Upper lobe of right lung (tissue), 1 donor: ENCODE measurements around the gene KAT8. TPM values are rescaled to one million over a fixed set of nuclear protein-coding genes. Genes with fewer than 3 reads are reported as not detected.
A peak's percentile ranks its signal among the peaks of the same experiment; 100 is the strongest.
"Not testable (repeated sequence)": the region's sequence is repeated elsewhere in the genome, so short reads cannot be mapped to it uniquely, and the experiment has no call there.

Source experiments
- ATAC-seq: fragments of 200-7000 bp; cut with Tn5 transposase; one replicate; pipeline ENCODE4 v1.9.1; 2020; ENCODE audit warnings: mild to moderate bottlenecking, moderate library complexity
- DNase-seq: peaks from one replicate; pipeline ENCODE4 v3.0.0-alpha.2; 2020
- H3K27ac ChIP-seq: fragments of 200-600 bp; one replicate; pipeline ENCODE4 v1.8.0; 2022
- H3K27me3 ChIP-seq: fragments of 200-600 bp; one replicate; pipeline ENCODE4 v1.8.0; 2022; ENCODE audit warnings: mild to moderate bottlenecking
- H3K36me3 ChIP-seq: fragments of 200-600 bp; one replicate; pipeline ENCODE4 v1.8.0; 2022
- H3K4me1 ChIP-seq: fragments of 200-600 bp; one replicate; pipeline ENCODE4 v1.8.0; 2022
- H3K4me3 ChIP-seq: fragments of 200-600 bp; one replicate; pipeline ENCODE4 v1.8.0; 2022; ENCODE audit warnings: mild to moderate bottlenecking
- H3K9me3 ChIP-seq: fragments of 200-600 bp; one replicate; pipeline ENCODE4 v1.8.0; 2022
- intact Hi-C: fragments of 100-400 bp; cut with DNase I; formaldehyde crosslinking; loops from one replicate; pipeline ENCODE4 v1.11.0; 2022
- total RNA-seq: library from RNA; stranded (reverse); fragmentation: NEBNext Ultra II Directional; extraction: Animal tissue kit (Norgen Biotek cat#: 25700); gene quantifications from one replicate; pipeline ENCODE4 v1.2.1, GENCODE V29; 2021
- TF ChIP-seq, protein P1 (sequence below): fragments of 200-600 bp; IDR thresholded peaks from one replicate; pipeline ENCODE4 v1.8.0; 2022; ENCODE audit warnings: antibody characterized with exemption
- donor health status: DM: no; HTN: yes; CAD: no; lungs with severe emphysema.

The KAT8 gene
- total RNA-seq, 1 donor from 2014 or later: 80.4 TPM

DNA sequence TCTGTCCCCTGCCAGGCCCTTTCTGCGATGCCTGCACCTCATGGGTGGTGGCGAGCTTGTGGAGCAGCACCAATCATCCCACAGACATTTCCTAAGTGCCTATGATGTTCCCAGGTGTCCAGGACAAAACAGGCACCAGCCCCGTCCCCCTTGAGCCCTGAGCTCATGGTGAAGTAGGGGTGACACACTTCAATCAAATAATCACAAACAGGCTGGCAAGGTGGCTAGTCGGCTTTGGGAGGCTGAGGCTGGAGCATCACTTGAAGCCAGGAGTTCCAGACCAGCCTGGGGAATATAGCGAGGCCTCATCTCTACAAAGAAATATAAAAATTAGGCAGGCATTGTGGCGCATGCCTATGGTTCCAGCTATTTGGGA is 18.8 kb downstream of the KAT8 start:
- Histone ChIP-seq H3K27ac (no peak overlapping the region), H3K9me3 (no peaks in the 10 kb centered on the region), H3K27me3 (no peaks in the 10 kb centered on the region), H3K4me3 (no peak overlapping the region), H3K4me1 (peaks cover 20% of the 10 kb centered on the region), H3K36me3 (peaks cover 8% of the 10 kb centered on the region)
- TF ChIP-seq, protein P1, sequence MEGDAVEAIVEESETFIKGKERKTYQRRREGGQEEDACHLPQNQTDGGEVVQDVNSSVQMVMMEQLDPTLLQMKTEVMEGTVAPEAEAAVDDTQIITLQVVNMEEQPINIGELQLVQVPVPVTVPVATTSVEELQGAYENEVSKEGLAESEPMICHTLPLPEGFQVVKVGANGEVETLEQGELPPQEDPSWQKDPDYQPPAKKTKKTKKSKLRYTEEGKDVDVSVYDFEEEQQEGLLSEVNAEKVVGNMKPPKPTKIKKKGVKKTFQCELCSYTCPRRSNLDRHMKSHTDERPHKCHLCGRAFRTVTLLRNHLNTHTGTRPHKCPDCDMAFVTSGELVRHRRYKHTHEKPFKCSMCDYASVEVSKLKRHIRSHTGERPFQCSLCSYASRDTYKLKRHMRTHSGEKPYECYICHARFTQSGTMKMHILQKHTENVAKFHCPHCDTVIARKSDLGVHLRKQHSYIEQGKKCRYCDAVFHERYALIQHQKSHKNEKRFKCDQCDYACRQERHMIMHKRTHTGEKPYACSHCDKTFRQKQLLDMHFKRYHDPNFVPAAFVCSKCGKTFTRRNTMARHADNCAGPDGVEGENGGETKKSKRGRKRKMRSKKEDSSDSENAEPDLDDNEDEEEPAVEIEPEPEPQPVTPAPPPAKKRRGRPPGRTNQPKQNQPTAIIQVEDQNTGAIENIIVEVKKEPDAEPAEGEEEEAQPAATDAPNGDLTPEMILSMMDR: no peak
- intact Hi-C loops: no loop called here
- ATAC-seq (no peak), DNase-seq (no peak)

DNA sequence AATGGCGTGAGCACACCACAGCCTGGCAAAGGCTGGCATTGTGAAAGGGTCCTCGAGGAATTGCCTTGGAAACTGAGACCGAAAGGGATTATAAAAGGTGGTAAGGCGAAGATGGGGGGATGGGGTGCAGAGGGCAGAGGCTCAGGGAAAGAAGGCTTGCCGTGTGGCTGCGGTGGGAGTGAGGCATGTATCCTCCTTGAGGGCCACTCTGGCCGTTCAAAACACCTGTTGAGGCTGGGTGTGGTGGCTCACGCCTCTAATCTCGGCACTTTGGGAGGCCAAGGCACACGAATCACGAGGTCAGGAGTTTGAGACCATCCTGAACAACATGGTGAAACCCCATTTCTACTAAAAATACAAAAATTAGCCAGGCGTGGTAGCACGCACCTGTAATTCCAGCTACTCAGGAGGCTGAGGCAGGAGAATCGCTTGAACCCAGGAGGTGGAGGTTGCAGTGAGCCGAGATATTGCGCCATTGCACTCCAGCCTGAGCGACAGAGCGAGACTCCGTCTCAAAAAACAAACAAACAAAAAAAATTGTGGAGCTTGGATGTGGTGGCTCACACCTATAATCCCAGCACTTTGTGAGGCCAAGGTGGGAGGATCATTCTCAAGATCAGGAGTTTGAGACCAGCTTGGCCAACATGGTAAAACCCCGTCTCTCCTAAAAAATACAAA is 19.5 kb downstream of the KAT8 start:
- ATAC-seq, H3K4me3 ChIP-seq, H3K27me3 ChIP-seq, DNase-seq, H3K27ac ChIP-seq, intact Hi-C loops, H3K9me3 ChIP-seq, H3K36me3 ChIP-seq: not testable (repeated sequence)
- peaks cover 26% of the 10 kb centered on the region for H3K4me1 ChIP-seq

DNA sequence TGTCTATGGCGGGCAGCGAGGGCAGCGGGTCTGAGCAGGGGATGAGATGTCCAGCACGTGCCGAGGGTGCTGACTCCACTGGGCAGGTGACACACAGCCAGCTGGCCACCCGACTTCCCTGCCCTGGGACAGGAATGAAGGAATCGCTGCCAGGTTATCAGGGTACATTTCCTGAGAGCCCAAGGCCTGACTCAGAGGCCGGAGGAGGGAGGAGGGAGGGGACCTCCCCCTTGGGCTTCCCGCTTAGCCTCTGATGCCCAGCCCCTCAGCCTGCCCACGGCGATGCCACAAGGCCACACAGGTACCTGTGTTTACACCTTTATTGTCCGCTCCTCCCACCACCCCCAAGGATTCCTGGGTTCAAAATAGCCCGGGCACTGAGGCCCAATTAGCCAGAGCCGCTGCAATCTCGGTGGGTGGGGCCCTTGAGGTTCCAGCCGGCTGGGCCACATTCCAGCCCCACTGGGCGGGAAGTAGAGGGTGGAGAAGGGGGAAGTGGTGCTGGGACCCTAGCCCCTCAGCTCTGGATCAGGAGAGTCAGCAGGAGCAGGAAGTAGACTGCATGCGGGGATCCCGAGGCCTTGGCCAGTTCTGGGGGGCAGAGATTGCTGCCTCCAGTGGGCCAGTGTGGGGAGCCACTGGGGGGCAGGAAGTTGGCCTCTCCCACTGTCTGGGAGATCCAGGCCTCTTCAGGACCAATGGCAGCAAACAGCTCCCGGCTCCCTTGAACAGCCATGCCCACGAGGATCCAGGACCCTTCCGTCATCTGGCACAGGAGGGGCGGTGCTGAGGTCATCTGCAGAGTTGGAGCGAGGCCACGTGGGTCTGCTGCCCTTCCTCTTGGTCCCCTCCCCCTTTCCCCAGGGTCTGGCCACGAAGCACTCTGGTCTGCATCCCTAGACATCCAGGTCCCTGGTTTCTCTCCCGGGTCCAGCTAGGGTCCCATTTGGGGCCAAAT is 21.4 kb downstream of the KAT8 start:
- peak; percentile 56 for ATAC-seq
- peak; percentile 92 for DNase-seq
- Histone ChIP-seq H3K4me1 (peaks cover 24% of the 10 kb centered on the region), H3K36me3 (no peaks in the 10 kb centered on the region), H3K27ac (peak overlapping the region; percentile 70), H3K4me3 (peak overlapping the region; percentile 25), H3K27me3 (no peaks in the 10 kb centered on the region), H3K9me3 (no peaks in the 10 kb centered on the region)
- TF ChIP-seq, protein P1: no peak
- intact Hi-C loops: no loop called here

DNA sequence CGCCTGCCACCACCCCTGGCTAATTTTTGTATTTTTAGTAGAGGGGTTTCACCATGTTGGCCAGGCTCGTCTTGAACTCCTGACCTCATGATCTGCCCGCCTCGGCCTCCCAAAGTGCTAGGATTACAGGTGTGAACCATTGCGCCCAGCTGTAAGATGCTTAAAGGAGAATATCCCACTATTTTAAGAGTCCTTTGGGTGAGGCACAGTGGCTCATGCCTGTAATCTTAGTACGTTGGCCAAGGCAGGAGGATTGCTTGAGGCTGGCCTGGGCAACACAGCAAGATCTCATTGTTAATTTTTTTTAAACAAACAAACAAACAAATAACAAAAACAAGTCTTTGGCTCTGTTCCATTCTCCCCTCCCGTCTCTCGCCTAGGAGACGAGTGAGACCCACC is 23.6 kb downstream of the KAT8 start:
- peaks cover 18% of the 10 kb centered on the region for H3K4me1 ChIP-seq
- intact Hi-C loops, H3K36me3 ChIP-seq, H3K4me3 ChIP-seq, DNase-seq, H3K27me3 ChIP-seq, H3K9me3 ChIP-seq, ATAC-seq: not testable (repeated sequence)
- H3K27ac ChIP-seq: peak overlapping the region; percentile 80

DNA sequence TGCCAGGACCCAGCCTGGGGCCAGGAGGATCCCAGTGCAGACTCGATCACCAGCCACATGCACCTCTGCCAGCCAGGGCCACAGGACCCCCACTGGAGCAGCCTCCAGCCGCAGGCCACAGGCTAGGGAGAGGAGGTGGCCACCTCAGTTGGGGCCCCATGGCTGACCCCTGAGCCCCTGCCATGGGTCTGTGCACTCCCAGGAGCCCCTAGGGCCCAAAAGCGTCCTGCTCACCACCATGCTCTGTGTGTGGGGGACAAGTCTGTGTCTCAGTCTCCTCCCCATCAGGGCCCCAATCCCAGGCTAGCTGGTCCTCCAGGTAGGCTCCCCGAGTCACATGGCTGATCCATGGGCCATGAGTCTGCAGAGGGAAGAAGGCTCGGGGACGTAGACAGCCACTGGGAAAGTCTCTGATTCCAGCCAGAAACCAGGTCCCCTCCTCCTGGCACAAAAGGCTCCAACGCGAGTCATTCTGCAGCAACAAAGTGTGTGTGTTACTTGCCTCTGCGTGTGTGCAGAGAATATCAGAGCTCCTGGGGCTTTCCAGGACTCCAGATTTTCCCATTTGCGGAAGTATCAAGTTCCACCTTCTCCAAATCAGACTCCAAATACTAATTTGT is 24.1 kb downstream of the KAT8 start:
- ATAC-seq: no peak
- peak; percentile 70 for DNase-seq

More for the DNA sequence above, 24.1 kb downstream of the KAT8 start:
- Histone ChIP-seq H3K9me3 (no peaks in the 10 kb centered on the region), H3K27ac (peak overlapping the region; percentile 80), H3K4me1 (peaks cover 18% of the 10 kb centered on the region), H3K27me3 (no peaks in the 10 kb centered on the region), H3K36me3 (no peaks in the 10 kb centered on the region), H3K4me3 (peak overlapping the region; percentile 37)
- intact Hi-C loops: no loop called here
- TF ChIP-seq, protein P1: no peak
